Measurements from ENCODE around the gene NDUFB7.

Gene NDUFB7

GRCh38 chr19:14571695-14572490 is at the start of gene NDUFB7 (continued):
- TF ChIP-seq ZSCAN18 (tag by site-specific recombination; IDR thresholded peaks at IDR 0.05) (0 out of 2 replicates have a peak, but pooled peaks have one; percentile 36), SALL2 (tag by site-specific recombination; IDR thresholded peaks at IDR 0.05; ENCODE audit: borderline replicate concordance) (no peak), ZNF692 (tag by site-specific recombination; IDR thresholded peaks at IDR 0.05) (peak; percentile 77), GLI2 (tag by site-specific recombination; IDR thresholded peaks at IDR 0.05; ENCODE audit: borderline replicate concordance, low read depth) (no peak), ZNF501 (tag by site-specific recombination; IDR thresholded peaks at IDR 0.05) (peak; percentile 76; the same call in 1 of the 2 replicates), ZNF398 (tag by site-specific recombination; IDR thresholded peaks at IDR 0.05) (no peak), TRIM28 (IDR thresholded peaks at IDR 0.05; ENCODE audit: borderline replicate concordance, low read length) (peak; percentile 71), PRDM6 (tag by site-specific recombination; IDR thresholded peaks at IDR 0.05) (no peak), ZNF660 (tag by site-specific recombination; IDR thresholded peaks at IDR 0.05) (peak; percentile 97), SCRT1 (tag by site-specific recombination; IDR thresholded peaks at IDR 0.05; ENCODE audit: borderline replicate concordance) (0 out of 2 replicates have a peak, but pooled peaks have one; percentile 5), SP3 (tag by site-specific recombination; IDR thresholded peaks at IDR 0.05) (peak; percentile 72), ZBTB11 (tag by site-specific recombination; conservative IDR thresholded peaks at IDR 0.05; ENCODE audit: low read depth) (peak; percentile 97)

- ChIA-PET POLR2A (no interaction called here), CTCF (interaction anchor here (0.6 to 1.0 kb wide), 2 partner anchors 45 to 62 kb away, joined by 3 read pairs; no protein-coding TSS in a partner anchor)
- Histone ChIP-seq H3K9me3 (ENCODE audit: control insufficient read depth, insufficient read depth, low read depth, low read length) (no peaks in the 10 kb centered on the region), H3K4me3 (ENCODE audit: low read depth, low read length) (no peak overlapping the region), H3K36me3 (ENCODE audit: control insufficient read depth in 2 of 2, insufficient read depth in 1 of 2, low read length in 2 of 2) (no peaks in the 10 kb centered on the region), H3K4me1 (ENCODE audit: control insufficient read depth, insufficient read depth, low read length) (no peaks in the 10 kb centered on the region), H3K27ac (ENCODE audit: extremely low read depth, low read depth, low read length) (no peak overlapping the region)
- TF ChIP-seq SETDB1 (IDR thresholded peaks at IDR 0.05; ENCODE audit: insufficient read length, low read length) (peak; percentile 54), ZNF555 (tag by site-specific recombination; conservative IDR thresholded peaks at IDR 0.05) (no peak), ZNF211 (tag by site-specific recombination; IDR thresholded peaks at IDR 0.05; ENCODE audit: low read depth) (no peak), ZBTB17 (tag by site-specific recombination; IDR thresholded peaks at IDR 0.05) (no peak)
Observed at GRCh38 chr19:14619404-14619803, 47.5 kb upstream of the NDUFB7 start.

All from HEK293 (cell line).